Measurements from ENCODE around the gene TBATA.

DNA sequence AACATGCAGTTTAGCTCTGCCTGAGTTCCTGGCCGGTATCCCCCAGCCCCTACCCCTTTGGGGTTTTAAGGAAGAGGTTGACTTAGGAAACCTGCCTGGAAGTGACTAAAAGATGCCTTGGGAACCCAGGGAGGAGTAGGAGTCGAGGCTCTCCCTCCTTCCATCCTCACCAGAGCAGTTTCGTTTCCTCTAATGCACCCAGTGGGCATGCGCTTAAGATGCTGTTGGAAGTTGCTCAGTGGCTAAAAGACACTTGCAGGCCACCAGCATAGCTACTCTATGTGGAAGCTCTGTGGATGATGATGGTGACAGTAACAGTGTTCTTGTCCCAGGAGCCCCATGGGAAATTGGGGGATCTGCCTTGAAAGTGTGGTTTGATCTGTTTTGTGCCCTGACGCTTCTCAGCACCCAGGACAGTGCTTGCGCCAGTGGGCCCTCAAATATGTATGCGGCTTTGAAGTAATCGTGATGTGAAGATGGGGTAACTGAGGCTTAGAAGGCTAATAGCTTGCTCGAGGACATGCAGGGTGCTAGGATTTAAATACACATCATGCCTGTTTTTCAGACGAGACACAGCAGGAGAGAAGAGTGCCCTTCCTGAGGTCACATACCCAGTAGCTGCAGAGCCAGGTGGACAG, 32.0 kb downstream of the TBATA start:
- TF ChIP-seq POLR2AphosphoS5 (IDR thresholded peaks at IDR 0.05) (no peak), EP300 (IDR thresholded peaks at IDR 0.05) (no peak), POLR2A (IDR thresholded peaks at IDR 0.05) (no peak)
- TF ChIP-seq, protein P1, sequence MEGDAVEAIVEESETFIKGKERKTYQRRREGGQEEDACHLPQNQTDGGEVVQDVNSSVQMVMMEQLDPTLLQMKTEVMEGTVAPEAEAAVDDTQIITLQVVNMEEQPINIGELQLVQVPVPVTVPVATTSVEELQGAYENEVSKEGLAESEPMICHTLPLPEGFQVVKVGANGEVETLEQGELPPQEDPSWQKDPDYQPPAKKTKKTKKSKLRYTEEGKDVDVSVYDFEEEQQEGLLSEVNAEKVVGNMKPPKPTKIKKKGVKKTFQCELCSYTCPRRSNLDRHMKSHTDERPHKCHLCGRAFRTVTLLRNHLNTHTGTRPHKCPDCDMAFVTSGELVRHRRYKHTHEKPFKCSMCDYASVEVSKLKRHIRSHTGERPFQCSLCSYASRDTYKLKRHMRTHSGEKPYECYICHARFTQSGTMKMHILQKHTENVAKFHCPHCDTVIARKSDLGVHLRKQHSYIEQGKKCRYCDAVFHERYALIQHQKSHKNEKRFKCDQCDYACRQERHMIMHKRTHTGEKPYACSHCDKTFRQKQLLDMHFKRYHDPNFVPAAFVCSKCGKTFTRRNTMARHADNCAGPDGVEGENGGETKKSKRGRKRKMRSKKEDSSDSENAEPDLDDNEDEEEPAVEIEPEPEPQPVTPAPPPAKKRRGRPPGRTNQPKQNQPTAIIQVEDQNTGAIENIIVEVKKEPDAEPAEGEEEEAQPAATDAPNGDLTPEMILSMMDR (IDR thresholded peaks at IDR 0.05) = no peak
